Pulmonary artery endothelial cell (primary cell): ENCODE data around the gene FRMD5. TPM values are rescaled to one million over a fixed set of nuclear protein-coding genes. Genes with fewer than 3 reads are reported as not detected.

Experiments used
- DNase-seq: peaks from one replicate; pipeline ENCODE4 v3.0.0-alpha.2; 2011; ENCODE audit warnings: low read depth, low spot score
- total RNA-seq: library from RNA; depleted of rRNA; stranded (reverse); fragments of >200 nt; gene quantifications from 2 replicates; pipeline ENCODE4 v1.2.3, GENCODE V29; 2014

FRMD5 gene
- total RNA-seq, 1 donor from 2014 or later: 25.1 TPM

GRCh38 chr15:44160796-44161195, 34.3 kb downstream of the FRMD5 start:
- no peak for DNase-seq

DNA sequence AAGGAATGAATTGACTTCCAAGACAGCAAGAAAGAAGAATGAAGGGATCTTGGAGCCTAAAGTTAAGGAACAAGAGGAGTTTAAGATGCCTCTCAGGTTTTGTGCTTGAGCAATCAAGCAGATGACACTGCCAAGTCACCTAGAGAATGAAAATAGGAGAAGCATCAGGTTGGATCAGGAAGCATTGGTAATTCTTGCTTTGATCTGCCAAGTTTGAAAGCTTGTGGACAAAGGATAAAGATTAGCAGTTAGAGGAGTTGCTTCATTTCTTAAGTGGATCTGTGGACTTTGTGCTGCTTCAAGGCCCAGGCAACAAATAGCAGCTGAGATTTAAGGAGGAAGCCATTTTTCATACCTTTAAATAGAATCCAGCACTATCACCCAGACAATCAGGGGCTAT, 35.6 kb downstream of the FRMD5 start:
- no peak for DNase-seq

DNA sequence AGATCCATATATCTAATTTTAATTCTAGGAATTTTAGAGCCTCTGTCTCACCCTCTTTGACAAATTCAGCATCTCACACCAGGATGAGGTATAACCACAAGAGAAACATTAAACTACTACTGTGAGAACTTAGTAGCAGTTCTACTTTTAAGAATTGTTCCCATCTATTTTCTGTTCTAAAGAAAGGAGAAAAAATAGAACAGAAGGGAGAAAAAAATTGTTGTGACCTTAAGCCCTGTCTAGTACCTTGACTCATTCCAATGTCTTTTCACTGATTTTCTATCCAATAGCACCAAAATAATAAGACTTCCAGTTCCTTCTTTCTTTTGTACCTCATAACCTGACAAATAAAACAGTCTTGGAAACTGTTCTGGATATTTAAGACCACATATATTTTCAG, 37.0 kb downstream of the FRMD5 start:
- DNase-seq: no peak

- DNase-seq: peak; percentile 84
Measured at GRCh38 chr15:44157679-44158078, 37.4 kb downstream of the FRMD5 start.

GRCh38 chr15:44153352-44153751, 41.7 kb downstream of the FRMD5 start:
- no peak for DNase-seq

GRCh38 chr15:44149224-44149623, 45.8 kb downstream of the FRMD5 start:
- DNase-seq: no peak

- DNase-seq: no peak
Measured at GRCh38 chr15:44148580-44148979, 46.5 kb downstream of the FRMD5 start.

GRCh38 chr15:44147636-44148035, 47.4 kb downstream of the FRMD5 start:
- DNase-seq: no peak

GRCh38 chr15:44145495-44145894, 49.6 kb downstream of the FRMD5 start:
- no peak for DNase-seq

DNA sequence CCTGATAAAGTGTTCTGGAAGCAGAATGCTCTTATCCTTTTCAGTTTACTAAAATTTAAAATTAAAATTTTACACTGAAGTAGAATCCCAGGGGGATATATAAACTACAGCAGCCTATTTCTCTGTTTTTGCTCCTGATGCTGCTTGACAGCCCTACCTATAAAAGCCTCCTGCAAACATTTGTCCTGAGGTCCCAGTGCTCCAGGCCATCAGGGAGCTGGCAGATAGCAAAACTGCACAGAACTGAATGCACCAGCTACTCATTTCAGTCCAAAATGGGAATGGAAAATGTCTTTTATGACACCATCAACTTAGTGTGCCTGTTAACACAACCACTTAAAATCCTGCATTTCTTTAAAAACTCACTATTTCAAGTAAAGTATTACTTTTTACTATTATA, 50.1 kb downstream of the FRMD5 start:
- no peak for DNase-seq

GRCh38 chr15:44144184-44144583, 50.9 kb downstream of the FRMD5 start:
- DNase-seq: no peak

GRCh38 chr15:44137750-44138149, 57.3 kb downstream of the FRMD5 start:
- DNase-seq: peak; percentile 26

DNA sequence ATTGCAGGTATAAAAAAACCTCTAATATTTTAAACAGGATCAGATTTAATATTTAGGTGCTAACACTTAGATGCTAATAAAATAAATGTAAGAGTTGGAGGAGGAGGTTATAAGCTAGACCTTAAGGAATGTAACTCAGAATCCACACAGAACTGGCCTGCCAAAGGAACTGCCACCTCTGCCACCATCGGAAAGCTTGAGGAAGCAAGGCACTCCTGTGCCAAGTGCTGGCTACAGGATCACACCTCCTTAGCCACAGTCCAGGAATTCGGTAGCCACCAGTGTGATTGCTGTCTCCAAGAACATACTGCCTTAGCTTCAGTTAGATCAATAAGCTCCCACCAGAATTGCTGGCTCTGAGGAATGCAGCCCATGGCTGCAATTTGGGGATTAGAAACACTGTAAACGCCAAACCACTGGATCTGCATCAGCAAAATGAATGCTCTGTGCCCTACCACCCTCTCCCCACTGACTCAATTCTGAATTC, 58.0 kb downstream of the FRMD5 start:
- no peak for DNase-seq

GRCh38 chr15:44132057-44132456, 63.0 kb downstream of the FRMD5 start:
- no peak for DNase-seq

GRCh38 chr15:44130778-44131177, 64.3 kb downstream of the FRMD5 start:
- no peak for DNase-seq

GRCh38 chr15:44129911-44130310, 65.2 kb downstream of the FRMD5 start:
- no peak for DNase-seq

- DNase-seq: no peak
Measured at GRCh38 chr15:44128443-44128842, 66.6 kb downstream of the FRMD5 start.

- no peak for DNase-seq
Measured at GRCh38 chr15:44125879-44126278, 69.2 kb downstream of the FRMD5 start.

DNA sequence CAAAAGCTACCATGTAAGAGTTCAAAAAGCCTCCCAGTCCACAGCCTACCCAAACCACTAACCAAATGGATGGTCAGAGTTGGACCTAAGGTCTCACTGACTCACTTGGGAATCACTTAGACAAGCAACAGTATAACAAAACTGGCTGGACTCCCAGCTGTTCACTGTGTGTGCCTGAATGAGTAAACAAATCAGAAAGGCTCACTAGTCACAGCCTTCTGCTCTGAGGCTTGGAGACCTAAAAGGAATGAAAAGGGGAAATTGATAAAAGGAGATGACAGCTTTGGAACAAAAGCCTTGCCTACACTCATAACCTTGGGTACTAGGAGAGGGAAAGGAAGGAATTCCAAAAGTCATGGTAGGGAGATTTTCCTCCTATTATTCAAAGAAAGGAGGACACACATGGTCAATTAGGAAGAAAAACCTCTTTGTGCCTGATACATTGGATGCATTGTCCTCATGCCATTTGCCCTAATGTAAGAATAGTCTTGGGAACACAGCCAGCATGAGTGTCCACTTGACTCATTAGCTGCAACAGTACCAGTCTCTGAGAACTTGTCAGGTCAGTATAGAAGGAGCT, 92.3 kb downstream of the FRMD5 start:
- peak; percentile 95 for DNase-seq

DNA sequence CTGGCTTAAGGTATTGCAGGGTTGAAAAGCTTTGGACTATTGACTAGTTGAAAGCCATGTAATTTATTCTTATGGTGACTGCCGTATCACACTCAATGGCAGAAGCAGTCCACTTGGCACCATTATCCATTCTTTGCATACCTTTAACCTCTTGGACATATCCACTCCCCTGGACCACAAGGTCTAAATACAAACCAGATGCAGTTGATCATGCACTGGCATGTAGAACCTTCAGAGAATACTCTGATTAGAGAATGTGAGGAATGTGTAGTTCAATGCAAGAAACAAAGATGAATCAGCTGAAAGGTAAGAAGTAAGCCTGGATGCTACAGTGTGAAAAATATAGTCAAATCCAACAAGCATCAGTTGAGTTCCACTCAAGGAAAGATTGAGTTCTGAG, 93.1 kb downstream of the FRMD5 start:
- DNase-seq: no peak

DNA sequence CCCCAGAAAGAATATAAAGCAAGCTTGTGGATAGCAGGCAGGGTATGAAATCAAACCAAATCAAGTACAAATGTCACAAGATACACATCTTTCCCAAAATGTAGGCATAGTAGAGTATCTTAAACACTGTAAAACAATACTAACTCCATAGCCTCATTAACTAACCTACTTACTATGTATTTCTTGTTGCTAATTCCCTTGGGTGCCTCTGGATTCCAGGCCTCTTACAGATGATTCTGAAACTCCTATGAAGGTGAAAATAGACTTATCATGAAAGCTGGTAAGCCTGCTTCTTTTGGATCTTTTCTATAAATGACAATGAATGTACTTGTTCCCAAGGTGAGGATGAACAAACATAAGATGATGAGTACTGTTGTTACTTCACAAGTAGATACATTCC, 93.8 kb downstream of the FRMD5 start:
- DNase-seq: no peak

DNA sequence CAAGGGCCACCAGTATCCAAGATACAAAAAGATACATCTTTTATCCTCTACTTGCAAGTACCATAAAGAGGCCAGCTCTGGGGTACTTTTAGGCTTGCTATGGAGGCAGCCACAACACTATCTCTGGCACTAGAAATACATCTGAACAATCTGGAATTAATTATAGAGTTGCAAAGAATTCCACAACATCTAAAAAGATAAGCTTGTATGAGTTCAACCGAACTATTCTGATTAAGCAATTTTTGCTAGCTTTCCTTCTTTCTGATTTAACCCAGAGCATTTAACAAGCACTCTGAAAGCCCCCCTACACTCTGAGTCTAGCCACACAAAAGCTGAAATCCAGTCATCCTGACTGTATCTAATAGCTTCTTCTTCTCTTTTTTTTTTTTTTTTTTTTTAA, 95.4 kb downstream of the FRMD5 start:
- DNase-seq: no peak

DNA sequence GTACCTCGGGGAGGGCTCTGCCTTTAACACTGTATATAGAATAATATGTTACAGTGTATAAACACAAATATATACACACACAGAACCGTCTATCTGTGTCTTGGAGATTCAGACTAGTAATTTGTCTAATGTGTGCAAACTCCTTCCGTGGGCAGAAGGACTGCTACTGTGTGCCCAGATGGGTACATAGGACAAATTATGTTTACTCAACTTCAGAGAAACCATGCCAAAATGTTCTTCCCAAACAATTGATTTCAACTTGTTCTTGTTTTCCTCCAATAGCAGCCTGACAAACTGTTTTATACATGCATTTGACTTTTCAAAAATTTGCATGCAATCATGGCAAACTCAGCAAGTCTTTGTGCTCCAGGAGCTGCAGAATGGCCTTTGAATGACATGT, 97.5 kb downstream of the FRMD5 start:
- DNase-seq: no peak

GRCh38 chr15:44096596-44096995, 98.5 kb downstream of the FRMD5 start:
- DNase-seq: no peak
